Posterior cingulate gyrus (tissue), 11 donors: ENCODE measurements around the gene SERTAD3.

Experiments
- DNase-seq, 10 donors: peaks; one replicate each; pipeline versions ENCODE4 v3.0.0 to v3.0.0-alpha.2; 2020 to 2021; ENCODE audit warnings: mixed read lengths in 3 of 10
- intact Hi-C: fragments of 100-400 bp; cut with DNase I; formaldehyde crosslinking; loops from one replicate; pipeline ENCODE4 v1.15.1; 2023

Gene SERTAD3

DNA sequence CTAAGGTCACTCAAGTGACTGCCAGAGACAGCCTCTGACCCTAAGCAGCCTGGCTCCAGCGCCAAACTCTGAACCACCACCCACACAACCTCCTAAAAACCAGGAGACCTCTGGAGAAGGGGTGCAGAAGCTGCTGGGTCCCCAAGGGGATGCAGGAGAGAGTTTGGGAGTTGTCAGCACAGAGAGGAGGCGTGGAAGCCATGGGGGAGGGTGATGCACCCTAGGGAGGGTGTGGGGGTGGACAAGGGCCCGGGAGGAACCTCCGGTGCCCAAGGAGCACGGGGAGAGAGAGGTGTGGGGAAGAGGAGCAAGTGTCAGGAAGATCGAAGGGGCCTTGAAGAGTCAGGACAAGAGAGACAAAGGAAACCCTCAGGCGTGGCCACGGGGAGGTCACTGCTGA lies 52.0 kb downstream of the SERTAD3 start:
- intact Hi-C loops: no loop called here
- no peak for DNase-seq
